ENCODE measurements around the gene ADAMTSL1. TPM values are rescaled to one million over a fixed set of nuclear protein-coding genes. Genes with fewer than 3 reads are reported as not detected.

Gene ADAMTSL1
- polyA plus RNA-seq, 1 experiment, result 17.2 TPM

GRCh38 chr9:18548456-18548855, 74.5 kb downstream of the ADAMTSL1 start:
- ChIA-PET POLR2A (no interaction called here), CTCF (no interaction called here)
- TF ChIP-seq CTCF (IDR thresholded peaks at IDR 0.05; ENCODE audit: insufficient read depth, low read depth, low read length), result no peak

GRCh38 chr9:18549772-18550171, 75.8 kb downstream of the ADAMTSL1 start:
- H3K36me3 ChIP-seq (ENCODE audit: control insufficient read depth, insufficient read depth, low read length), result no peaks in the 10 kb centered on the region

More at GRCh38 chr9:18548456-18548855, 74.5 kb downstream of the ADAMTSL1 start:
- Histone ChIP-seq H3K36me3 (ENCODE audit: control insufficient read depth, insufficient read depth, low read length) (no peaks in the 10 kb centered on the region), H3K27me3 (ENCODE audit: control insufficient read depth, insufficient read depth, low read length) (no peaks in the 10 kb centered on the region), H3K4me3 (ENCODE audit: low read depth, low read length) (no peak overlapping the region)
- no peak for DNase-seq (ENCODE audit: low read depth)

GRCh38 chr9:18550286-18550685, 76.3 kb downstream of the ADAMTSL1 start:
- no peak for TF ChIP-seq CTCF (IDR thresholded peaks at IDR 0.05; ENCODE audit: insufficient read depth, low read depth, low read length)
- Histone ChIP-seq H3K4me3 (ENCODE audit: low read depth, low read length) (no peak overlapping the region), H3K27me3 (ENCODE audit: control insufficient read depth, insufficient read depth, low read length) (no peaks in the 10 kb centered on the region), H3K36me3 (ENCODE audit: control insufficient read depth, insufficient read depth, low read length) (no peaks in the 10 kb centered on the region)
- ChIA-PET POLR2A (no interaction called here), CTCF (no interaction called here)
- no peak for DNase-seq (ENCODE audit: low read depth)

More at GRCh38 chr9:18549772-18550171, 75.8 kb downstream of the ADAMTSL1 start:
- DNase-seq (ENCODE audit: low read depth), result no peak
- ChIA-PET CTCF (no interaction called here), POLR2A (no interaction called here)
- Histone ChIP-seq H3K27me3 (ENCODE audit: control insufficient read depth, insufficient read depth, low read length) (no peaks in the 10 kb centered on the region), H3K4me3 (ENCODE audit: low read depth, low read length) (no peak overlapping the region)
- TF ChIP-seq CTCF (IDR thresholded peaks at IDR 0.05; ENCODE audit: insufficient read depth, low read depth, low read length), result no peak

- TF ChIP-seq CTCF (IDR thresholded peaks at IDR 0.05; ENCODE audit: insufficient read depth, low read depth, low read length), result no peak
- POLR2A ChIA-PET, result no interaction called here
- Histone ChIP-seq H3K4me3 (ENCODE audit: low read depth, low read length) (no peak overlapping the region), H3K27me3 (ENCODE audit: control insufficient read depth, insufficient read depth, low read length) (no peaks in the 10 kb centered on the region), H3K36me3 (ENCODE audit: control insufficient read depth, insufficient read depth, low read length) (no peaks in the 10 kb centered on the region)
- DNase-seq (ENCODE audit: low read depth), result no peak
- CTCF ChIA-PET, result no interaction called here
These were observed 80.3 kb downstream of the ADAMTSL1 start for GRCh38 chr9:18554244-18554643.

GRCh38 chr9:18555105-18555883, 81.3 kb downstream of the ADAMTSL1 start:
- no peak overlapping the region for H3K4me3 ChIP-seq (ENCODE audit: low read depth, low read length)
- DNase-seq (ENCODE audit: low read depth), result no peak
- no peak for TF ChIP-seq CTCF (IDR thresholded peaks at IDR 0.05; ENCODE audit: insufficient read depth, low read depth, low read length)
- POLR2A ChIA-PET, result no interaction called here
- no peaks in the 10 kb centered on the region for H3K27me3 ChIP-seq (ENCODE audit: control insufficient read depth, insufficient read depth, low read length)
- CTCF ChIA-PET, result interaction anchor here (1.6 kb wide), 1 partner anchor 11 kb away, joined by 4 read pairs; no protein-coding TSS in a partner anchor
- H3K36me3 ChIP-seq (ENCODE audit: control insufficient read depth, insufficient read depth, low read length), result no peaks in the 10 kb centered on the region
